HepG2 (cell line): ENCODE results near the gene MROH2A. TPM values are rescaled to one million over a fixed set of nuclear protein-coding genes. Genes with fewer than 3 reads are reported as not detected.

Experiments used
- ATF7-NPFF ChIP-seq: sonication (generic); formaldehyde crosslinking; IDR thresholded peaks from 2 replicates; pipeline ENCODE4 v1.8.1; 2023; ENCODE audit warnings: mild to moderate bottlenecking, low read depth, missing genetic modification reagents, moderate library complexity
- BORCS8-MEF2B ChIP-seq: sonication (generic); formaldehyde crosslinking; IDR thresholded peaks from 2 replicates; pipeline ENCODE4 v1.8.0; 2022; ENCODE audit warnings: mild to moderate bottlenecking, missing genetic modification reagents
- KLF11 ChIP-seq: IDR thresholded peaks from 2 replicates; pipeline ENCODE4 v1.6.1; 2016; ENCODE audit warnings: missing compliant biosample characterization
- MIER2 ChIP-seq: IDR thresholded peaks from 2 replicates; pipeline ENCODE4 v1.6.1; 2016; ENCODE audit warnings: missing biosample characterization, missing genetic modification reagents
- MIXL1 ChIP-seq: IDR thresholded peaks from 2 replicates; pipeline ENCODE4 v1.6.1; 2016
- NFYC ChIP-seq: IDR thresholded peaks from 2 replicates; pipeline ENCODE4 v1.6.1; 2016; ENCODE audit warnings: missing genetic modification reagents, missing compliant biosample characterization
- WIZ ChIP-seq: sonication (generic); formaldehyde crosslinking; IDR thresholded peaks from 2 replicates; pipeline ENCODE4 v1.5.1; 2020; ENCODE audit warnings: mild to moderate bottlenecking, missing genetic modification reagents
- ZNF160 ChIP-seq: sonication (generic); formaldehyde crosslinking; IDR thresholded peaks from 2 replicates; pipeline ENCODE4 v1.8.0; 2022; ENCODE audit warnings: mild to moderate bottlenecking, inconsistent platforms, missing genetic modification reagents
- ZNF33A ChIP-seq: sonication (generic); formaldehyde crosslinking; IDR thresholded peaks from 2 replicates; pipeline ENCODE4 v1.5.1; 2020; ENCODE audit warnings: missing genetic modification reagents, mild to moderate bottlenecking, moderate library complexity, borderline replicate concordance
- ZNF652 ChIP-seq: IDR thresholded peaks from 2 replicates; pipeline ENCODE4 v1.6.1; 2016; ENCODE audit warnings: low read depth, borderline replicate concordance
- ZNF850 ChIP-seq: sonication (generic); formaldehyde crosslinking; conservative IDR thresholded peaks from 2 replicates; pipeline ENCODE4 v1.9.0; 2021; ENCODE audit warnings: mild to moderate bottlenecking, missing genetic modification reagents
- polyA plus RNA-seq, 8 experiments: library from polyadenylated mRNA; depleted of rRNA in 3 of 8; stranded (reverse) in 7 of 8; unstranded in 1 of 8; fragments of >200 nt; fragmentation: Illumina TruSeq in 4 of 8; extraction: Trizol in 4 of 8; gene quantifications; 2 replicates each; pipeline versions ENCODE4 v1.2.1 to v1.2.3, GENCODE V29; 2011 to 2016; ENCODE audit warnings: low read depth in 4 of 8, missing spikeins in 1 of 8, mixed read lengths in 1 of 8; ENCODE audit not compliant: insufficient read depth in 1 of 8
- total RNA-seq, 5 experiments: library from RNA; depleted of rRNA; stranded (reverse); fragments of >200 nt; fragmentation: Illumina TruSeq; extraction: Trizol; gene quantifications; 2 replicates each; pipeline ENCODE4 v1.2.3, GENCODE V29; 2016; ENCODE audit warnings: low read depth in 1 of 5
- TF ChIP-seq, protein P1 (sequence below), 2 experiments: sonication (generic) in 1 of 2; formaldehyde crosslinking in 1 of 2; IDR thresholded peaks; 2 replicates each; pipeline versions ENCODE4 v1.4.0 to v1.6.1; 2016 to 2020; ENCODE audit warnings: borderline replicate concordance in 1 of 2, low read depth in 1 of 2, mild to moderate bottlenecking in 1 of 2, missing genetic modification reagents in 1 of 2
- TF ChIP-seq, protein P2 (sequence below): sonication (generic); formaldehyde crosslinking; IDR thresholded peaks from 2 replicates; pipeline ENCODE4 v1.5.1; 2020; ENCODE audit warnings: missing genetic modification reagents, mild to moderate bottlenecking, borderline replicate concordance
- TF ChIP-seq, protein P3 (sequence below): sonication (generic); formaldehyde crosslinking; IDR thresholded peaks from 2 replicates; pipeline ENCODE4 v1.9.0; 2022; ENCODE audit warnings: missing genetic modification reagents, mild to moderate bottlenecking, borderline replicate concordance
- TF ChIP-seq, protein P4 (sequence below): sonication (generic); formaldehyde crosslinking; IDR thresholded peaks from 2 replicates; pipeline ENCODE4 v1.8.1; 2023; ENCODE audit warnings: missing genetic modification reagents, mild to moderate bottlenecking, borderline replicate concordance
- TF ChIP-seq, protein P5 (sequence below): sonication (generic); formaldehyde crosslinking; IDR thresholded peaks from 2 replicates; pipeline ENCODE4 v1.4.0; 2020; ENCODE audit warnings: mild to moderate bottlenecking, low read depth, missing genetic modification reagents
- TF ChIP-seq, protein P6 (sequence below): sonication (generic); formaldehyde crosslinking; IDR thresholded peaks from 2 replicates; pipeline ENCODE4 v1.8.1; 2023; ENCODE audit warnings: mild to moderate bottlenecking, missing genetic modification reagents

Gene MROH2A
- total and polyA plus RNA-seq, 2 of the 13 experiments (the other 11 are each of a cell fraction or from before 2014, with no cell fraction given), result 0.03 to 0.04 TPM

DNA sequence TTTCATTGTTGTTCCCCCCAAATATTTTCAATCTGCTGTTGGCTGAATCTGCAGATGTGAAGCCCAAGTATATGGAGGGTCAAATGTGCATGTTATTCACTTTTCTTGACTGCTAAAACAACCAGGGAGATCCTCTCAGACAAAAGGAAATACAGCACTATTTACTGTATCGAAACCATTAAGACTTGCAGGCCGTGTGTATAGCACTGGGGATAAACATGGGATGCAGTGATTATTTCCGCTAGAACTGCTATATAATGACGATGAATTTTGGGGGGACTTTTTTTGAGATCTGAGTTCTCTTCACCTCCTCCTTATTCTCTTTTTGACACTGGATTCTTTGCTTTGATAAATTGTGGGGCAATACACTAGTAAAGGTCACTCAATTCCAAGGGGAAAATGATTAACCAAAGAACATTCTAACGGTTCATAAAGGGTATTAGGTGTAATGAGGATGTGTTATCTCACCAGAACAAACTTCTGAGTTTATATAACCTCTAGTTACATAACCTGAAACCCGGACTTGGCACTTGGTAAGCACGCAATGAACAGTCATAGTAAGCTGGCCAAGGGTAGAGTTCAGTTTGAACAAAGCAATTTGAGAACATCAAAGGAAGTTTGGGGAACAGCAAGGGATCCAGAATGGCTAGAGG is 21.6 kb upstream of the MROH2A start (continued):
- TF ChIP-seq, protein P1, sequence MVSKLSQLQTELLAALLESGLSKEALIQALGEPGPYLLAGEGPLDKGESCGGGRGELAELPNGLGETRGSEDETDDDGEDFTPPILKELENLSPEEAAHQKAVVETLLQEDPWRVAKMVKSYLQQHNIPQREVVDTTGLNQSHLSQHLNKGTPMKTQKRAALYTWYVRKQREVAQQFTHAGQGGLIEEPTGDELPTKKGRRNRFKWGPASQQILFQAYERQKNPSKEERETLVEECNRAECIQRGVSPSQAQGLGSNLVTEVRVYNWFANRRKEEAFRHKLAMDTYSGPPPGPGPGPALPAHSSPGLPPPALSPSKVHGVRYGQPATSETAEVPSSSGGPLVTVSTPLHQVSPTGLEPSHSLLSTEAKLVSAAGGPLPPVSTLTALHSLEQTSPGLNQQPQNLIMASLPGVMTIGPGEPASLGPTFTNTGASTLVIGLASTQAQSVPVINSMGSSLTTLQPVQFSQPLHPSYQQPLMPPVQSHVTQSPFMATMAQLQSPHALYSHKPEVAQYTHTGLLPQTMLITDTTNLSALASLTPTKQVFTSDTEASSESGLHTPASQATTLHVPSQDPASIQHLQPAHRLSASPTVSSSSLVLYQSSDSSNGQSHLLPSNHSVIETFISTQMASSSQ (IDR thresholded peaks at IDR 0.05; ENCODE audit: low read depth), result peak; percentile 98
- TF ChIP-seq, protein P1 (CRISPR knock-in tag; IDR thresholded peaks at IDR 0.05; ENCODE audit: borderline replicate concordance), result peak; percentile 98
- TF ChIP-seq, protein P2, sequence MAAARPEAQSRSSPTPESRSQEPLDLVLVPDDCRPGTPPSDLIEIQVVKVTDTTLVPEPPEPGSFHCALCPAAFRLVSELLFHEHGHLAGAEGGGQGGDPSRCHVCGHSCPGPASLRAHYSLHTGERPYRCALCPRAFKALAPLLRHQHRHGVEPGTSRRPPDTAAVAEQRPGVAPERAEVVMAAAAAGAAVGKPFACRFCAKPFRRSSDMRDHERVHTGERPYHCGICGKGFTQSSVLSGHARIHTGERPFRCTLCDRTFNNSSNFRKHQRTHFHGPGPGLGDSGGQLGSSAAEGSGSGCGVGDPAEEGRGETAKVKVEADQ (CRISPR knock-in tag), result 0 out of 2 replicates have a peak, but pooled peaks have one; percentile 26
- TF ChIP-seq BORCS8-MEF2B, result no peak
- TF ChIP-seq, protein P3, sequence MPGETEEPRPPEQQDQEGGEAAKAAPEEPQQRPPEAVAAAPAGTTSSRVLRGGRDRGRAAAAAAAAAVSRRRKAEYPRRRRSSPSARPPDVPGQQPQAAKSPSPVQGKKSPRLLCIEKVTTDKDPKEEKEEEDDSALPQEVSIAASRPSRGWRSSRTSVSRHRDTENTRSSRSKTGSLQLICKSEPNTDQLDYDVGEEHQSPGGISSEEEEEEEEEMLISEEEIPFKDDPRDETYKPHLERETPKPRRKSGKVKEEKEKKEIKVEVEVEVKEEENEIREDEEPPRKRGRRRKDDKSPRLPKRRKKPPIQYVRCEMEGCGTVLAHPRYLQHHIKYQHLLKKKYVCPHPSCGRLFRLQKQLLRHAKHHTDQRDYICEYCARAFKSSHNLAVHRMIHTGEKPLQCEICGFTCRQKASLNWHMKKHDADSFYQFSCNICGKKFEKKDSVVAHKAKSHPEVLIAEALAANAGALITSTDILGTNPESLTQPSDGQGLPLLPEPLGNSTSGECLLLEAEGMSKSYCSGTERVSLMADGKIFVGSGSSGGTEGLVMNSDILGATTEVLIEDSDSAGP (CRISPR knock-in tag), result no peak
- no peak for TF ChIP-seq ZNF33A
- TF ChIP-seq, protein P4, sequence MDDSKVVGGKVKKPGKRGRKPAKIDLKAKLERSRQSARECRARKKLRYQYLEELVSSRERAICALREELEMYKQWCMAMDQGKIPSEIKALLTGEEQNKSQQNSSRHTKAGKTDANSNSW (CRISPR knock-in tag), result no peak
- TF ChIP-seq, protein P5, sequence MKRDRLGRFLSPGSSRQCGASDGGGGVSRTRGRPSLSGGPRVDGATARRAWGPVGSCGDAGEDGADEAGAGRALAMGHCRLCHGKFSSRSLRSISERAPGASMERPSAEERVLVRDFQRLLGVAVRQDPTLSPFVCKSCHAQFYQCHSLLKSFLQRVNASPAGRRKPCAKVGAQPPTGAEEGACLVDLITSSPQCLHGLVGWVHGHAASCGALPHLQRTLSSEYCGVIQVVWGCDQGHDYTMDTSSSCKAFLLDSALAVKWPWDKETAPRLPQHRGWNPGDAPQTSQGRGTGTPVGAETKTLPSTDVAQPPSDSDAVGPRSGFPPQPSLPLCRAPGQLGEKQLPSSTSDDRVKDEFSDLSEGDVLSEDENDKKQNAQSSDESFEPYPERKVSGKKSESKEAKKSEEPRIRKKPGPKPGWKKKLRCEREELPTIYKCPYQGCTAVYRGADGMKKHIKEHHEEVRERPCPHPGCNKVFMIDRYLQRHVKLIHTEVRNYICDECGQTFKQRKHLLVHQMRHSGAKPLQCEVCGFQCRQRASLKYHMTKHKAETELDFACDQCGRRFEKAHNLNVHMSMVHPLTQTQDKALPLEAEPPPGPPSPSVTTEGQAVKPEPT, result no peak
- TF ChIP-seq, protein P6, sequence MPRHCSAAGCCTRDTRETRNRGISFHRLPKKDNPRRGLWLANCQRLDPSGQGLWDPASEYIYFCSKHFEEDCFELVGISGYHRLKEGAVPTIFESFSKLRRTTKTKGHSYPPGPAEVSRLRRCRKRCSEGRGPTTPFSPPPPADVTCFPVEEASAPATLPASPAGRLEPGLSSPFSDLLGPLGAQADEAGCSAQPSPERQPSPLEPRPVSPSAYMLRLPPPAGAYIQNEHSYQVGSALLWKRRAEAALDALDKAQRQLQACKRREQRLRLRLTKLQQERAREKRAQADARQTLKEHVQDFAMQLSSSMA (CRISPR knock-in tag), result no peak
- TF ChIP-seq WIZ (CRISPR knock-in tag), result no peak
- TF ChIP-seq ZNF652 (CRISPR knock-in tag), result peak; percentile 57; the same call in 1 of the 2 replicates
- TF ChIP-seq NFYC (CRISPR knock-in tag), result no peak
- TF ChIP-seq MIER2 (CRISPR knock-in tag), result peak; percentile 75
- TF ChIP-seq ATF7-NPFF (CRISPR knock-in tag), result 0 out of 2 replicates have a peak, but pooled peaks have one; percentile 44
- TF ChIP-seq ZNF850, result no peak
- peak; percentile 85; the same call in 1 of the 2 replicates for TF ChIP-seq ZNF160 (CRISPR knock-in tag)
- TF ChIP-seq KLF11, result no peak
- TF ChIP-seq MIXL1 (CRISPR knock-in tag), result peak; percentile 96
